ENCODE results near the gene MROH7.

GRCh38 chr1:54649130-54649898, 7.7 kb downstream of the MROH7 start:
- no peak for TF ChIP-seq POLR2A (IDR thresholded peaks at IDR 0.05)
- TF ChIP-seq CTCF (IDR thresholded peaks at IDR 0.05), result no peak
